Activated CD8-positive, alpha-beta memory T cell treated with anti-CD3 and anti-CD28 coated beads, Interleukin-2, amount 50 U/mL, for 4 hours (primary cell): ENCODE results near the gene DDX56.
"Not testable (repeated sequence)": the region's sequence is repeated elsewhere in the genome, so short reads cannot be mapped to it uniquely, and the experiment has no call there.

ENCODE experiments used
- DNase-seq: peaks from one replicate; pipeline ENCODE4 v3.0.0-alpha.2; 2020

The DDX56 gene, protein sequence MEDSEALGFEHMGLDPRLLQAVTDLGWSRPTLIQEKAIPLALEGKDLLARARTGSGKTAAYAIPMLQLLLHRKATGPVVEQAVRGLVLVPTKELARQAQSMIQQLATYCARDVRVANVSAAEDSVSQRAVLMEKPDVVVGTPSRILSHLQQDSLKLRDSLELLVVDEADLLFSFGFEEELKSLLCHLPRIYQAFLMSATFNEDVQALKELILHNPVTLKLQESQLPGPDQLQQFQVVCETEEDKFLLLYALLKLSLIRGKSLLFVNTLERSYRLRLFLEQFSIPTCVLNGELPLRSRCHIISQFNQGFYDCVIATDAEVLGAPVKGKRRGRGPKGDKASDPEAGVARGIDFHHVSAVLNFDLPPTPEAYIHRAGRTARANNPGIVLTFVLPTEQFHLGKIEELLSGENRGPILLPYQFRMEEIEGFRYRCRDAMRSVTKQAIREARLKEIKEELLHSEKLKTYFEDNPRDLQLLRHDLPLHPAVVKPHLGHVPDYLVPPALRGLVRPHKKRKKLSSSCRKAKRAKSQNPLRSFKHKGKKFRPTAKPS

DNA sequence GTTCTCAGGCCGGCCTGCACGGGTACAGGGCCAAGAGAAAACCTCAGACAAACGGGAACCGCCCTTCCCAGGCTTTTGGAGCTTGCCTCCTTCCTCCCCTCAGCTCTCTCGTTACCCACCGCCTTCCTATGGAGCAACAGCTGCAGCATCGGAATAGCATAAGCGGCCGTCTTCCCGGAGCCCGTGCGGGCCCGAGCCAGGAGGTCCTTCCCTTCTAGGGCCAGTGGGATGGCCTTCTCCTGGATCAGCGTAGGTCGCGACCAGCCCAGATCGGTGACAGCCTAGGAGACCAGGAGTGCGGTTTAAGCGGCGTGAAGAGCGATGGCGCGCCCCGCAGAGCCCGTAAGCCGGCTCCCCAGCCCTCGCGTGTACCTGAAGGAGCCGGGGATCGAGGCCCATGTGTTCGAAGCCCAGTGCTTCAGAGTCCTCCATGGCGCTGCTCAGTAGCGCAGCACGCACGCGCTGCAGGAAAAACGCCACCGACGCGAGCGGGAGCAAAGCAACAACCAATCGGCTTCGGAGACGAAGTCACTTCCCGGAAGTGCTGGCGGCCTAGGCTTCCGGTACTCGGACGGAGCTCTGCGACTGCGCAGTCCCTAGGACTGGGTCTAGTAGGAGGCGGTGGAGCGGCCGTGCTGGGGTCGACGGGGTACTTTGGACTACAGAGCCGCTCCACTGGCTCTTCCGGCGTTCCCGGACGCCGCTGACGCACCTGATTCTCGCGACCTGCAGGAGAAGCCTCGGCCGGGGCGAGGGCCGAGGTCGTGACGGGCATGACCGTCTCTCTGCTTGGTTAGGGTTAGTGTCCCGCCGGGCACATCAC is at the start of gene DDX56:
Gene DDX56 (minus strand): TSS at position 445 of the 823 bp plus-strand sequence. CDS start 13 bp downstream, at position 432.
- peak; percentile 89 for DNase-seq

DNA sequence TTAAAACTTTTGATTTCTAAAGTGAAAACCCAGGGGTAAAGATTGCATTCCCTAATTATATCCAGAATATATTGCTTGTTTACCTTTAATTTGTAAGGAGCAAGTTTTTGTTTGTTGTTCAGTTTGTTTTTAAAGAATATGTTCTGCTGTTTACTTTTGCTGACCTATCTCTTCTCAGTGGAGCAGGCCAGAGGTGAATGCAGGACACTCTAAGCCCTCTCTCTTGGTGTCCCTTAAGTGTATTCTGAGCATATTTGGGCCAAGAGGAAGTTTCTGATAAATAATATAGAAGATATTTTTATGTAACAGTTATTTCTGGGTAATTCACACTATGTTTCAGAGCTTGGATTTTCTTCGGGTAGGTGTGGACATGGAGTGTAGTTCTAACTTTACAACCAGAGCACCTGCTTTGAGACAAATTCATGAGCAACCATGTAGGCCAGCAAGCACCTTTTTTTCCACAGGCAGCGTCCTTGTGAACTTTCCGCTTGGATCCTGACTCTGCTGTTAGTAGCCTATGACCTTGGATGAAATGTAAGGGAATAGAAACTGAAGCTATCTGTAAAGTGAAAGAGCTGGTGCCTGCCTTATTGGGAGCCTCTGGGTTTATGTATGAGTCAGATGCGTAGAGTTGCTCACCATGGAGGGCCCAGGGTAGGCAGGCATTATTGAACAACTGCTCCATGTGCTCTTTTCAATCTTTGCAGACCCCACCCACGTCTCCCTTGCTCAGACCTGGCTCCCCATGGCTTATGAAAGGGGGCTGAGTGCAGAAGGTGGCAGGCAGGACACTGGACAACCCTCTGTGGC is 48.8 kb upstream of the DDX56 start:
- no peak for DNase-seq

DNA sequence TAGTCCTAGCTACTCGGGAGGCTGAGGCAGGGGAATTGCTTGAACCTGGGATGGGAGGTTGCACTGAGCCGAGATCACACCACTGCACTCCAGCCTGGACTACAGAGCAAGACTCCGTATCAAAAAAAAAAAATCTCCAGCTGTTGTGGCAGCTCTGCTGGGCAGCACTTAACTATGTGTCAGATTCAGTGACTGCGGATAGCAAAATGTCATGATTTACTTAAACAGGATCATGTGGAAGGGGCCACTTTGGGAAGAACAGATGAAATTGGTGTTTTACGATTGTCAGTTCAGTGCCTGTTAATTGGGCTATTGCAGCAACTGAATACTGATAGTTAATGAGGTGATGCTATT is 48.0 kb upstream of the DDX56 start:
- DNase-seq, result no peak

DNA sequence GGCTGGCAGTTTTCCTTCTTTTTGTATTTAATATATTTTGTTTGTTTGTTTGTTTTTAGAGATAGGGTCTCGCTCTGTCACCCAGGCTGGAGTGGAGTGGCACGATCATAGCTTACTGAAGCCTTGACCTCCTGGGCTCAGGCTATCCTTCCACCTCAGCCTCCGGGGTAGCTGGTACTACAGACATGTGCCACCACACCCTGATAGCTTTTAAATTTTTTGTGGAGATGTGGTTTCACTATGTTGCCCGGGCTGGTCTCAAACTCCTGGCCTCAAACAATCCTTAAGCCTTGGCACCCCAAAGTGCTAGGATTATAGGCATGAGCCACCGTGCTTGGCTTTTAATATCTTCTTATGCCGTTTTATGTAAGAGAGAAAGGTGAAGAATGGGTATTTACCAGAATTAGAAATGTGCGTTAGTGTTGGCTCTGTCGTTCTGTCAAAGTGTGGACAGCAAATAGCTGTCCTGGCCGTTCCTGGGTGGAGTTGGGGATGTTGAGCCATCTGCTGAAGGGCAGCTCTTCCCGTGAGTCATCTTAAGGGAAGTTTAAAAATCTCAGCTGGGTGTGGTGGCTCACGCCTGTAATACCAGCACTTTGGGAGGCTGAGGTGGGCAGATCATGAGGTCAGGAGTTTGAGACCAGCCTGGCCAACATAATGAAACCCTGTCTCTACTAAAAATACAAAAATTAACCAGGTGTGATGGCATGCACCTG is 47.5 kb upstream of the DDX56 start:
- DNase-seq, result no peak

DNA sequence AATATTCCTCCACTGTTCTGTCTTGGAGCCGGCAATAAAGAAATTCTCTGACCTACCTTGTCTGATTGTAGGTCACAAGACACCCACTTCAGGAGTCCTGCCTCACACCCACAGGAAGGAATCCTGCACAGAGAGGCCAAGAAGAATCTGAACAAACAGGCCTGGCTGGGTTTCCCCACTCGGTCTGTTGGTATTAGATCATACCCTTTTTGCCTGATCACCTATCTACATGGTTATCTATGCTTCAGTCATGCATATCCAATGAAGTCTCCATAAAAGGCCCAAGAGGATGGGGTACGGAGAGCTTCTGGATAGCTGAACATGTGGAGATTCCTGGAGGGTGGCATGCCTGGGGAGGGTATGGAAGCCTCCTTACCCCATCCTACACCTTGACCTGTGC is 45.0 kb upstream of the DDX56 start:
- no peak for DNase-seq

DNA sequence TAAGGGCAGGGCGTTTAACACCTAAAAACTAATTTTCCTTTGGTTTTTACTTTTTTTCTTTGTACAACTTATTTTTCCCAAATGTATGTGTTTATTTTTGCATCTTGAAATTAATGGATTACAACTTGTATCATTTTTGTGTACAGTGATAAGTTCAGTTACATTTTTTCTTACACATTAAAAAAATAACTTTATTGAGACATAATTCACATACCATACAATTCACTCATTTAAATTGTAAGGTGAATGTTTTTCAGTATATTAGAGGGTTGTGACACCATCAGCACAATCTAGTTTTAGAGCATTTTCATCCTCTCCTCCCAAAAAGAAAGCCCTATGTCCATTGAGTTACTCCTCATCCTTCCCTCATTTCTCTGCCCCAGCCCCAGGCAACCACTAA is 44.3 kb upstream of the DDX56 start:
- DNase-seq, result no peak

DNA sequence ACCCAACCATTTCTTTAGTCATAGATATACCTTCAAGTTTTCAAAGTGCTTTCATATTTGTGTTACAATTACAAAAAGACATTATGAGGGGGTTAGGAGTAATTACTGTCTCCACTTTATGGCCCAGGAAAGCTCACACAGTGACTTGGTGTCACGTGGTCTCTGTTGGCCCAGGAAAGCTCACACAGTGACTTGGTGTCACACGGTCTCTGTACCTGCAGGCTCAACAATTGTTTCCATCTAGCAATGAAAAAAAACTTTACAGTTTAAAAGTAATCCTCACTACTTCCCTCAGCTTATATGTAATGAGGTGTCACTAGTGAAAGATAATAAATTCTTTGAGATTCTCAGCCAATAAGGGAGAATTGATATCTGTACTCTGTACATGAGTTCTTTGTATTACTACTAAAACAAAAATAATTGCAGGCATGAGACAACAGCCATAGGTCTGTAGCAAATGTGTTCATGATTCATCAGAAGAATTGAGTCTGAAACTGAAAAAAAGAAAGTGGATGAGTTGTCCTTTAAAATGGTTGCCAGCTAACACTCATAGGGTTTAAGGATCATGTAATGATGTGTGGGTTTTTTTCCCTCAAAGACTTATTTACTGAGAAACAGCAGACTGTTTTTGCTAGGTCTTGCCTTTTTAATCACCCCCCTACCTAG is 43.6 kb upstream of the DDX56 start:
- DNase-seq, result no peak

DNA sequence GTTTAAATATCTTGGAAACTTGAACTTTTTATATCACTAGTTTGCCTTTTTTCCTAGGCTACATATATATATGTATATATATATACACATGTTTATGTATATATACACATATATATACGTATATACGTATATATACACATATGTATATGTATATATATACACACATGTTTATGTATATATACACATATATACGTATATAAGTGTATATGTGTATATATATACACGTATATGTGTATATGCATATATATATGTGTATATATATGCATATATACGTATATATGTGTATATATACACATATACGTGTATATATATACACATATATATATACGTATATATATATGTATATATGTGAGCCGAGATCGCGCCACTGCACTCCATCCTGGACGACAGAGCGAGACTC is 42.8 kb upstream of the DDX56 start:
- no peak for DNase-seq

DNA sequence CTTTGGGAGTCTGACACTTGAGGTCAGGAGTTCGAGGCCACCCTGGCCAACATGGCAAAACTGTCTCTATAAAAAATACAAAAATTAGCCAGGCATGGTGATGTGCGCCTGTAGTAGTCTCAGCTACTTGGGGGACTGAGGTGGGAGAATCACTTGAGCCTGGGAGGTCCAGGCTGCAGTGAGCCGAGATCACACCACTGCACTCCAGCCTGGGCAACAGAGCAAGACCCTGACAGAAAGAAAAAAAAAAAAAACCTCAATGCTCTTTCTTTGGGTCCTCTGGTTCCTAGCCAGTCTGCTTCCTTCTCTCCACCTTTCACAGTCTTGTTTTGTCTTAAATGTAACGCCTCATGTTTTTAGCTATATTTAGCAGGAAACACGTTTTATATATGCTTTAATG is 42.1 kb upstream of the DDX56 start:
- DNase-seq, result no peak

DNA sequence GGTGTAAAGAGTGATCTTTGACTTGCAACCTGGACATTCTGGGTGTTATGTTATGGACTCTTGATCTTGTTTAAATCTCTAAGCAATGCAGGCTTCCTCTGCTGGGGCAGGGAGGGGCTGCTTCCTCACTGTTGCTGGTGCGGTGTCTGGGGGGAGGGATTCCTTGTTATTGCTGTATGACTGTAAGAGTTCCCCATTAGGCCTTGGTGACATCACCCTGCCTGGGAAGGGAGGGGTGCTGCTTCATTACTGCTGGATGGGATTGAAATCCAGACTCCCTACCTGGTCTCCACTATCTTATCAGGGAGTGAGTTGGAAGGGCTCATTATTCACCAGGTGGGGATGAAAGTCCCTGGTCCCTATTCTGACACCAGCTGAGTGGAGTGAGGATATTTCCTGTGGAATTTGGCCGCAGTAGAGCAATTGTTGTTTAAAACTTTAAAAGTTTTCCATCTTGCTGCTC is 41.5 kb upstream of the DDX56 start:
- DNase-seq, result no peak

DNA sequence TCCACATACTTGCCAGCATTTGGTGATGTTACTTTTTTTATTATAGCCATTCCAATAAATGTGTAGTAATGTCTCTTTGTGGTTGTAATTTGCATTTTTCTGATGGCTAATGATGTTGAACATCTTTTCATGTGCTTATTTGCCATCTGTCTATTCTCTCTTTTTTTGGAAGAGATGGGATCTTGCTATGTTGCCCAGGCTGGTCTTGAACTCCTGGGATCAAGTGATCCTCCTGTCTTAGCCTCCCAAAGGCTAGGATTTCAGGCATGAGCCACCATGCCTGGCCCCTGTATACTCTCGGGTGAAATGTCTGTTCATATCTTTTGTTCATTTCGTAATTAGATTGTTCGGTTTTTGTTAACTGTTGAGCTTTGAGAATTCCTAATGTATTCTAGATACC is 36.1 kb upstream of the DDX56 start:
- DNase-seq, result no peak

DNA sequence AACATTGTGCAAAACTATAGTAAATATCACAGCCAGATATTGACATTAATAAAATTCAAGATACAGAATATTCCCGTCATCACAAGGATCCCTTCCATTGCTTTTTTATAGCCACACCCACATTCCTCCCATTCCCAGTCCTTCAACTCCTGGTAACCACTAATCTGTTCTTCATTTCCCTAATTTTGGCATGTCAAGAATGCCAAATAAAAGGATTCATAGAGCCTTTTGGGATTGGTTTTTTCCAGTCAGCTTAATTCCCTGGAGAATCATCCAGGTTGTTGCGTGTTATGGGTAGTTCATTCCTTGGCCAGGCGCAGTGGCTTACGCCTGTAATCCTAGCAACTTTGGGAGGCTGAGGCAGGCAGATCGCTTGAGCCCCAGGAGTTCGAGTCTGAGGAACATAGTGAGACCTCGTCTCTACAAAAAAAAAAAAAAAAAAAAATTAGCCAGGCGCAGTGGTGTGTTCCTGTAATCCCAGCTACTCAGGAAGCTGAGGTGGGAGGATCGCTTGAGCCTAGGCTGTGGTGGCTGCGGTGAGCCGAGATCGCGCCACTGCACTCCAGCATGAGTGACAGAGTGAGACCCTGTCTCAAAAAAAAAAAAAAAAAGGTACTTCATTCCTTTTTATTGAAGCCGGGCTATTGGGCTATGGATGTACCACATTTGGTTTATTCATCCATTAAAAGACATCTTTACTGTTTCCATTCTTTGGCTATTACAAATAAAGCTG is 35.4 kb upstream of the DDX56 start:
- no peak for DNase-seq

DNA sequence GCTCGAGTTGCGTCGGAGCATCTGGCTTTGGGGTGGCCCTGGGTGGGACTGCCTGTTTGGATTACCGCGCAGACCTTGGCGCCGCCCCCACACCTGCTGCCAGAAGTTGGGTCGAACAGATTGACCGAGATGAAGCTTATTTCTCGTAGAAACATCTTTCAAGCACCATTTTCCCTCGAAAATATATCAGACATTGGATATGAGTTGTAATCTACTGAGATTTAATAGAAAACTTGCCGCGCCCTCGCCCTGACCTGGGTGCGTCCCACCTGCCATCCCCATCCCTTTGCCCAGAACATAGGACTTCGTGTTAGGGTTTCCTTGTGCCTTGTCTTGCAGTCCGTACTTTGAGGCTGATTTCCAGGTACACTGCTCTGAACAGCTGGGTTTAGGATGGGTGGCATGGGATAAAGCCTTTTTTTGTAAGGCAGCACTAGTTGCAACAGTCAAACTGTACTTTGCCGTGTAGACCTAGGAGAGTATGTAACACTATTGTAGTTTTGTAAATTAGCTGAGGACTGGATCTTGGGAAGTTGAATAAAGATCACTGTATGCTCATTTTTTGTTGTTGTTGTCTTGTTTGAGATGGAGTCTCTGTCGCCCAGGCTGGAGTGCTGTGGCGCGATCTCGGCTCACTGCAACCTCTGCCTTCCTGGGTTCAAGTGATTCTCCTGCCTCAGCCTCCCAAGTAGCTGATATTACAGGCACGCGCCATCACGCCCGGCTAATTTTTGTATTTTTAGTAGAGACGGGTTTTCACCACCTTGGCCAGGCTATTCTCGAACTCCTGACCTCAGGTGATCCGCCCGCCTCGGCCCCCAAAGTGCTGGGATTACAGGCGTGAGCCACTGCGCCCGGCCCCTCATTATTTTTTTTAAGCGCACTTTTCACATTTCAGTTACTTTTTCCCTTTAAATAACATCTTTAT is 33.7 kb upstream of the DDX56 start:
- no peak for DNase-seq

DNA sequence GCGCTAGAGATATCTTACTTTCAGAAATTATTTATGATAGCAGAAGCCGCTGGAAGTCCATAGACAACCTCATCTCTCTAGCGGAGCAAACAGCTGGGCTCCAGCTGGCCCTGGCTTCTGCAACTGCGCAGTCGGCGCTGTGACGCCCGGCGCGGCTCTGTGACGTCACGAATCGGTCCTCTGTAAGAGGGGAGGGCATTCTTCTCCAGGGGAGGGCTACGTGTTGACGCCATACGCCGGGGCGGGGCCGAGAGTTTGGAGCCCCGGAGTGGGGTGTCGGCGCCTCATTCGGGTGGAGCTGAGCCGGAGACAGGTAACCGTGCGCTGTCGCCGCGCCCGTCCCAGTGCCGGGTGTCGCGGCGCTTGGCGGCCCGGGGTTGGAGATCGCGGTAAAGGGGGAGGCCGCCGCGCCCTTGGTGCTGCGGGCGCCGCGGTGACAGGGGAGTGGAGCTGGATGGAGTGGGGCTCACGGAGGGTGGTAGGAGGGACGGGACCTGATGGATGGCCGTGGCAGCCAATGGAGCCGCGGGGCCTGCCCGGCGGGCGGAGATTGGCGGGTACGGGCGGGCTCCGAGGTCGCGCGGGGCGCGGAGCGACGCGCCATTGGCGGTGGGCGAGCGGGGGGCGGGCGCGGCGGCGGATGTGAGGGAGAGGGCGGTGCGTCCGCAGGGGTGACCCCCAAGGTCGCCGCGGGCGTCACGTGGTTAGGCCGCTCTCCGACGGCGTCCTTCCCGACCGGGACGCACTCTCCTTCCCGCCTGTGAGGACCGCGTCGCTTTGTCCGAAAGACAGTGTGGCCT is 32.8 kb upstream of the DDX56 start, which contains the start of gene OGDH:
Gene OGDH (plus strand): TSS at position 287 of the 800 bp plus-strand sequence. CDS start 17,717 bp downstream, outside the sequence.
- peak; percentile 100 for DNase-seq

DNA sequence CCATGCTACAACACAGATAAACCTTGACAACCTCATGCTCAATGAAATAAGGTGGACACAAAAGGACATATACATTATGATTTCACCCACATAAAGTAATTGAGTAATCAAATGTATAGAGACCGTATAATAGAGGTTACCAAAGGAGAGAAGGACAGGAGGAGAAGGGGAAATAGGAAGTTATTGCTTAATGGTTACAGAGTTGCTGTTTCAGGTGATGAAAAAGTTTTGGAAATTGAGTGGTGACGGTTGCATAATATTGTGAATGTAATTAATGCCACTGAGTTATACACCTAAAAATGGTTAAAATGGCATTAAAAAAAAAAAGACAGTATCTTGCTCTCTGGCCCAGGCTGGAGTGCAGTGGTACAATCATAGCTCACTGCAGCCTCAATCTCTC is 31.2 kb upstream of the DDX56 start:
- DNase-seq, result no peak

DNA sequence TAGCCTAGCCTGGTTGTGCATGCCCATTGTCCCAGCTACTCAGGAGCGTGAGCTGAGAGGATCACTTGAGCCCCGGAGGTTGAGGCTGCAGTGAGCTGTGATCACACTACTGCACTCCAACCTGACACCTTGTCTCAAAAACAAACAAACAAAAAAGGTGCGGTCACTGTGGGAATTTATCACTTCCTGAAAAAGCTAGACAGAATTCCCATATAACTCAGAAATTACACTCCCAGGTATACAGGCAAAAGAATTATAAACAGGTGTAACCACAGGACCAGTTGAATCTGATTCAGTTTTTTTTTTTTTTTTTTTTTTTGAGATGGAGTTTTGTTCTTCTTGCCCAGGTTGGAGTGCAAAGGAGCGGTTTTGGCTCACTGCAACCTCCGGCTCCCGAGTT is 29.5 kb upstream of the DDX56 start:
- DNase-seq, result no peak

DNA sequence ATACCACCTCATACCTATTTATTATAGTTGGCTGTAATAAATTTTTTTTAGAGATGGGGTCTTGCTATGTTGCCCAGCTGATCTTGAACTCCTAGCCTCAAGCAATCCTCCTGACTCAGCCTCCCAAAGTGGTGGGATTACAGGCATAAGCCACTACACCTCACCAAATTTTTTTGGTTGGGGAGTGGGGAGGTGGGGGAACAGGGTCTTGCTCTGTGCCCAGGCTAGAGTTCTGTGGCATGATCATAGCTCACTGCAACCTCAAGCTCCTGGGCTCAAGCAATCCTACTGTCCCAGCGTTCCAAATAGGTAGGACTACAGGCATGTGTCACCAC is 28.8 kb upstream of the DDX56 start:
- DNase-seq, result no peak

DNA sequence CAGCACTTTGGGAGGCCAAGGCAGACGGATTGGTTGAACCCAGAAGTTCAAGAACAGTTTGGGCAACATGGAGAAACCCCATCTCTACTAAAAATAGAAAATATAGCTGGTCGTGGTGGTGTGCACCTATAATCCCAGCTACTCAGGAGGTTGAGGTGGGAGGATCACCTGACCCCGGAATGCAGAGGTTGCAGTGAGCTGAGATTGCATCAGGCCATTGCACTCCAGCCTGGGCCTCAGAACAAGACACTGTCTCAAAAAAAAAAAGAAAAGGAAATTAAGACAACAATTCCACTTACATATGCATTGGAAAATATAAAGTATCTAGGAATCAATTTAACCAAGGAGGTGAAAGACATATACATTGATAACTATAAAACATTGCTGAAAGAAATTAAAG is 25.5 kb upstream of the DDX56 start:
- DNase-seq, result no peak

DNA sequence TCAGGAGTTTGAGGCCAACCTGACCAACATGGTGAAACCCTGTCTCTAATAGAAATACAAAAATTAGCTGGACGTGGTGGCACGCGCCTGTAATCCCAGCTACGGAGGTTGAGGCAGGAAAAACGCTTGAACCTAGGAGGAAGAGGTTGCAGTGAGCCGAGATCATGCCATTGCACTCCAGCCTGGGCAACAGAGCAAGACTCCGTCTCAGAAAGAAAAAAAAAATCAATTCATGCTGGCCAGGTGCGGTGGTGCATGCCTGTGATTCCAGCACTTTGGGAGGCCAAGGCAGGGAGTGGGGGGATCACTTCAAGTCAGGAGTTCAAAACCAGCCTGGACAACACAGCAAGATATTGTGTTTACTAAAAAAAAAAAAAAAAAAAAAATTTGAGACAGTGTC is 23.5 kb upstream of the DDX56 start:
- DNase-seq, result not testable (repeated sequence)
